Loucy (cell line): ENCODE measurements around the gene UNC5B.

Experiments used
- H2AFZ ChIP-seq: fragments of 200-600 bp; sonication (generic); 2 replicates; pipeline ENCODE4 v1.6.0; 2016; ENCODE audit warnings: antibody characterized with exemption, mild to moderate bottlenecking, low read length, moderate library complexity
- H3F3A ChIP-seq: fragments of 200-600 bp; 2 replicates; pipeline ENCODE4 v1.6.0; 2016; ENCODE audit warnings: antibody characterized with exemption, low read depth, mild to moderate bottlenecking
- H3K27me3 ChIP-seq: fragments of 200-600 bp; sonication (generic); 2 replicates; pipeline ENCODE4 v1.6.1; 2014; ENCODE audit warnings: low read length, mild to moderate bottlenecking; ENCODE audit not compliant: insufficient read depth, poor library complexity, severe bottlenecking
- H3K36me3 ChIP-seq: fragments of 200-600 bp; sonication (generic); 2 replicates; pipeline ENCODE4 v1.6.1; 2016; ENCODE audit warnings: low read length; ENCODE audit not compliant: insufficient read depth
- H3K4me1 ChIP-seq: fragments of 200-600 bp; sonication (generic); 2 replicates; pipeline ENCODE4 v1.5.1; 2014; ENCODE audit warnings: low read length, mild to moderate bottlenecking; ENCODE audit not compliant: insufficient read depth, poor library complexity, severe bottlenecking
- H3K4me2 ChIP-seq: fragments of 200-600 bp; sonication (generic); 2 replicates; pipeline ENCODE4 v1.6.0; 2014; ENCODE audit warnings: antibody characterized with exemption, low read length, low read depth, mild to moderate bottlenecking; ENCODE audit not compliant: poor library complexity, severe bottlenecking
- H3K4me3 ChIP-seq: fragments of 200-600 bp; sonication (generic); 2 replicates; pipeline ENCODE4 v1.5.1; 2014; ENCODE audit warnings: low read length, mild to moderate bottlenecking, mixed read lengths; ENCODE audit not compliant: poor library complexity, severe bottlenecking
- H3K79me2 ChIP-seq: fragments of 200-600 bp; sonication (generic); 2 replicates; pipeline ENCODE4 v1.6.1; 2014; ENCODE audit warnings: low read length; ENCODE audit not compliant: insufficient read depth
- H3K9ac ChIP-seq: fragments of 200-600 bp; sonication (generic); 2 replicates; pipeline ENCODE4 v1.6.0; 2014; ENCODE audit warnings: mild to moderate bottlenecking, low read depth, low read length, moderate library complexity; ENCODE audit not compliant: poor library complexity, severe bottlenecking
- H3K9me2 ChIP-seq: fragments of 200-600 bp; sonication (generic); replicated peaks from 2 replicates; pipeline ENCODE4 v1.6.1; 2016; ENCODE audit warnings: low read depth, low read length, mixed read lengths
- H3K9me3 ChIP-seq: fragments of 200-600 bp; sonication (generic); 2 replicates; pipeline ENCODE4 v1.6.1; 2014; ENCODE audit warnings: mild to moderate bottlenecking, antibody characterized with exemption, low read length, low read depth; ENCODE audit not compliant: insufficient read depth
- H4K20me1 ChIP-seq: fragments of 200-600 bp; sonication (generic); 2 replicates; pipeline ENCODE4 v1.6.0; 2014; ENCODE audit warnings: antibody characterized with exemption, low read length, mild to moderate bottlenecking; ENCODE audit not compliant: insufficient read depth, poor library complexity, severe bottlenecking
- EZH2phosphoT487 ChIP-seq: fragments of 200-600 bp; IDR thresholded peaks from 2 replicates; pipeline ENCODE4 v1.6.1; 2018; ENCODE audit warnings: antibody characterized with exemption, mild to moderate bottlenecking, moderate library complexity, borderline replicate concordance
- TF ChIP-seq, protein P1 (sequence below): fragments of 200-600 bp; sonication (generic); conservative IDR thresholded peaks from 2 replicates; pipeline ENCODE4 v1.5.1; 2014; ENCODE audit warnings: mild to moderate bottlenecking, antibody characterized with exemption, low read length

UNC5B gene

DNA sequence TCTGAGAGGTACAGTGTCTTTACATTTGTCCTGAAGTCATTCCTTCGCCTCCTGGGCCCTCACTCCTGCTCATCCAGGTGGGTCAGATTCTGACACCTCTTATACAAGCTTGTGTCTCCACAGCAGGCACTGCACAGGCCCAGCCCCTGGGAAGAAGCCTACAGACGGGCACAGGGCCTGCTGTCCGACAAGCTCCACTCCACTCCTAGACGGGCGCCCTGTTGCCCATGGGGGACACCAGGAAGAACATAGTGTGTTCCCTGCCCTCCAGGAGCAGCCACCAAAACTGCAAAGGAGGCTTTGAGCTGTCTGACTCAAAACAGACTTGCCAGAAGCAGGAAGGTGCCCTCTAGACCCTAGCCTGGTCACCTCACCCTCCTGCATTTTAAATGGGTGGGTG, 61.1 kb downstream of the UNC5B start:
- Histone ChIP-seq H3F3A (no peaks in the 10 kb centered on the region), H3K4me2 (no peak overlapping the region)

DNA sequence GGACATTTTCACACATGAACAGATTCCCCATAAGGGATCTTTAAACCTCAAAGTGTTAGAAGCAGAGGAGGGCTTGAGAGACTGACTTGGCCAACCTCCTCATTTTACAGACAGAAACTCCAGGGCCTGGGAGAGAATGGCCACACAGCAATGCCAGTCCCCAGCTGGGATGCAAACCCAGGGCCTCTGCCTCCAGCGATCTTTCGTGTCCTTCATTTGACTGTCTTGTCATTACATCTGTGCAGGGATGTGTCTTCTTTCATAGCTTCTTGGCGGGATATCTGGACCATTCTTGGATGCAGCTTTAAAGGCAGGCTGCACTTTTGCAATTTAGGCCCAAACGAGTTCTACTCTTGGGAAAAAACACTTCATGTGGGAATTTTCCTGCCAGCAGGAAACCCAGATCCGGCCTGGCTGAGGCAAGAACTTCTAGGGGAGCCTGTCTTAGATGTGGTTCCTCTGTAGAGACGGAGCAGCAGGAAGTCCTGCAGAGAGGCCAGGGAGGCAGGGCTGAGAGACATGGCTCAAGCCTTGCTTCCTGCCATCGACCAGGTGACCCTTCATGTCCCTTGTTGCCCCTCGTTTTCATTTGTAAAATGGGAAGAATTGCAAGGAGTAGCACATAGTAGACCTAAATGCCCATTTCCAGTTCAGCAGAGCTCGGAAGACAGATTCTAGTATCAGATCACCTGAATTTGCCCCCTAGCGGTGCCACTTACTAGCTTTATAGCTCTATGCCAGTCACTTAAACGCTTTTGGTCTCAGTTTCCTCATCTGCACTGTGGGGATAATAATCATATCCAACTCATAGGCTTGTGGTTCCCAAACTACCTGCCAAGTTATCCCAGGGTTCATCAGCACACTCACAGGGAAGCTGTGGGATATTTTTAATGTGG, 62.8 kb downstream of the UNC5B start:
- no peak overlapping the region for H3K4me2 ChIP-seq
- no peaks in the 10 kb centered on the region for H3K27me3 ChIP-seq
- TF ChIP-seq, protein P1, sequence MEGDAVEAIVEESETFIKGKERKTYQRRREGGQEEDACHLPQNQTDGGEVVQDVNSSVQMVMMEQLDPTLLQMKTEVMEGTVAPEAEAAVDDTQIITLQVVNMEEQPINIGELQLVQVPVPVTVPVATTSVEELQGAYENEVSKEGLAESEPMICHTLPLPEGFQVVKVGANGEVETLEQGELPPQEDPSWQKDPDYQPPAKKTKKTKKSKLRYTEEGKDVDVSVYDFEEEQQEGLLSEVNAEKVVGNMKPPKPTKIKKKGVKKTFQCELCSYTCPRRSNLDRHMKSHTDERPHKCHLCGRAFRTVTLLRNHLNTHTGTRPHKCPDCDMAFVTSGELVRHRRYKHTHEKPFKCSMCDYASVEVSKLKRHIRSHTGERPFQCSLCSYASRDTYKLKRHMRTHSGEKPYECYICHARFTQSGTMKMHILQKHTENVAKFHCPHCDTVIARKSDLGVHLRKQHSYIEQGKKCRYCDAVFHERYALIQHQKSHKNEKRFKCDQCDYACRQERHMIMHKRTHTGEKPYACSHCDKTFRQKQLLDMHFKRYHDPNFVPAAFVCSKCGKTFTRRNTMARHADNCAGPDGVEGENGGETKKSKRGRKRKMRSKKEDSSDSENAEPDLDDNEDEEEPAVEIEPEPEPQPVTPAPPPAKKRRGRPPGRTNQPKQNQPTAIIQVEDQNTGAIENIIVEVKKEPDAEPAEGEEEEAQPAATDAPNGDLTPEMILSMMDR = no peak
- TF ChIP-seq EZH2phosphoT487 = no peak
- H3K9ac ChIP-seq = no peak overlapping the region
- H3K36me3 ChIP-seq = no peaks in the 10 kb centered on the region
- no peaks in the 10 kb centered on the region for H4K20me1 ChIP-seq
- no peaks in the 10 kb centered on the region for H3K9me2 ChIP-seq
- no peaks in the 10 kb centered on the region for H3F3A ChIP-seq
- H3K4me3 ChIP-seq = no peak overlapping the region
- no peak overlapping the region for H2AFZ ChIP-seq
- H3K9me3 ChIP-seq = no peaks in the 10 kb centered on the region
- H3K79me2 ChIP-seq = no peaks in the 10 kb centered on the region
- H3K4me1 ChIP-seq = peaks cover 10% of the 10 kb centered on the region

More for the DNA sequence above, 61.1 kb downstream of the UNC5B start:
- Histone ChIP-seq H4K20me1 (no peaks in the 10 kb centered on the region), H3K4me1 (peaks cover 7% of the 10 kb centered on the region), H3K9ac (no peak overlapping the region), H3K79me2 (no peaks in the 10 kb centered on the region), H3K4me3 (no peak overlapping the region), H2AFZ (no peak overlapping the region), H3K9me2 (no peaks in the 10 kb centered on the region), H3K27me3 (no peaks in the 10 kb centered on the region), H3K9me3 (no peaks in the 10 kb centered on the region), H3K36me3 (no peaks in the 10 kb centered on the region)
- TF ChIP-seq EZH2phosphoT487 = no peak
- TF ChIP-seq, protein P1 = no peak

DNA sequence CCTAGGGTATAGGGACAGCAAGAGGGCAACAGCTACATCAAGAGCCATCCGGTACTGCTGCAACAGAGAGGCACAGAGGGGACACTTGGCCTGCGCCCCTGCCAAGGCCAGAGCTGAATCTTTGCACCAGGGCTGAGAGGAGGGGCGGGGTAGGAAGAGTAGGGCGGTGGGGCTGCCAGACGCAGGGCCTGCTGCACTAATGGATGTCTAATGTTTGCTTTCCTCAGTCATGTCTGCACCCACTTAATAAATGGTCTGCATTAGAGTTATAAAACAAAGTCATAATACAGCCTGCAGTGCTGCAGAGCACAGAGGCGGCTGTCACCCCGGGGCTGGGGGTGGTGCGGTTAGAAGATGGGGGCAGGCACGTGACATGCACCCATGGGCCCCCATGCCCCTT, 64.5 kb downstream of the UNC5B start:
- Histone ChIP-seq H3K36me3 (no peaks in the 10 kb centered on the region), H3K9ac (no peak overlapping the region), H4K20me1 (no peaks in the 10 kb centered on the region), H3K27me3 (no peaks in the 10 kb centered on the region), H3K4me1 (peaks cover 4% of the 10 kb centered on the region), H3K4me2 (no peak overlapping the region), H3K79me2 (no peaks in the 10 kb centered on the region), H2AFZ (no peak overlapping the region), H3K9me3 (no peaks in the 10 kb centered on the region), H3K4me3 (no peak overlapping the region), H3K9me2 (no peaks in the 10 kb centered on the region), H3F3A (no peaks in the 10 kb centered on the region)
- no peak for TF ChIP-seq EZH2phosphoT487
